ENCODE measurements around the gene PARL.

DNA sequence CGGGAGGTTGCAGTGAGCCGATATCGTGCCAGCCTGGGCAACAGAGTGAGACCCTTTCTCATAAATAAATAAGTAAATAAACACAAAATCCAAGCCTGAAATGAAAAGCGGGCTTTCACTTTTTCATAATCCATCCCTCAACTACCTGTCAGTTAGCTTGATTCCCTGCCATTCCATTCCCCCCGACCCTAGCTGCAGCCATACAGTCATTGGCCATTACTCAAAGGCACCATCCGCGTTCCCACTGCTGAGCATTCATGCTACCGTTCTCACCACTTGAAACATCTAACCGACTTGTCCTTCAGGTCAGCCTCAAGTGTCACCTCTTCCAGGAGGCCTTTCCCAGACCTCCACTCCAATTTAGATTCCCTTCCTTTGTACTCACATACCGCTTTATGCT, 1.1 kb upstream of the PARL start:
- TF ChIP-seq, protein P1, sequence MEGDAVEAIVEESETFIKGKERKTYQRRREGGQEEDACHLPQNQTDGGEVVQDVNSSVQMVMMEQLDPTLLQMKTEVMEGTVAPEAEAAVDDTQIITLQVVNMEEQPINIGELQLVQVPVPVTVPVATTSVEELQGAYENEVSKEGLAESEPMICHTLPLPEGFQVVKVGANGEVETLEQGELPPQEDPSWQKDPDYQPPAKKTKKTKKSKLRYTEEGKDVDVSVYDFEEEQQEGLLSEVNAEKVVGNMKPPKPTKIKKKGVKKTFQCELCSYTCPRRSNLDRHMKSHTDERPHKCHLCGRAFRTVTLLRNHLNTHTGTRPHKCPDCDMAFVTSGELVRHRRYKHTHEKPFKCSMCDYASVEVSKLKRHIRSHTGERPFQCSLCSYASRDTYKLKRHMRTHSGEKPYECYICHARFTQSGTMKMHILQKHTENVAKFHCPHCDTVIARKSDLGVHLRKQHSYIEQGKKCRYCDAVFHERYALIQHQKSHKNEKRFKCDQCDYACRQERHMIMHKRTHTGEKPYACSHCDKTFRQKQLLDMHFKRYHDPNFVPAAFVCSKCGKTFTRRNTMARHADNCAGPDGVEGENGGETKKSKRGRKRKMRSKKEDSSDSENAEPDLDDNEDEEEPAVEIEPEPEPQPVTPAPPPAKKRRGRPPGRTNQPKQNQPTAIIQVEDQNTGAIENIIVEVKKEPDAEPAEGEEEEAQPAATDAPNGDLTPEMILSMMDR (IDR thresholded peaks at IDR 0.05) = no peak
- no peak for TF ChIP-seq POLR2A (IDR thresholded peaks at IDR 0.05)

Data from uterus (tissue), 2 donors.